Skin of body (tissue), 2 donors: ENCODE results near the gene CEP85L. TPM values are rescaled to one million over a fixed set of nuclear protein-coding genes. Genes with fewer than 3 reads are reported as not detected.

Experiments
- DNase-seq: peaks from one replicate; lab custom pipeline; 2025; lab: John Stamatoyannopoulos, UW
- total RNA-seq: library from RNA; depleted of rRNA; stranded (reverse); fragments of >200 nt; gene quantifications from one replicate; pipeline ENCODE4 v1.2.3, GENCODE V29; 2014

Gene CEP85L
- total RNA-seq, 1 donor from 2014 or later = 21.9 TPM

GRCh38 chr6:118502169-118502568, 149.2 kb downstream of the CEP85L start:
- no peak for DNase-seq

GRCh38 chr6:118501765-118502164, 149.6 kb downstream of the CEP85L start:
- no peak for DNase-seq

GRCh38 chr6:118501099-118501498, 150.3 kb downstream of the CEP85L start:
- DNase-seq = no peak

GRCh38 chr6:118500130-118501015, 151.0 kb downstream of the CEP85L start:
- no peak for DNase-seq

- no peak for DNase-seq
Observed at GRCh38 chr6:118495485-118496280, 155.7 kb downstream of the CEP85L start.

- DNase-seq = no peak
Observed at GRCh38 chr6:118494091-118494490, 157.3 kb downstream of the CEP85L start.

GRCh38 chr6:118489990-118490389, 161.4 kb downstream of the CEP85L start:
- no peak for DNase-seq

GRCh38 chr6:118488631-118489030, 162.8 kb downstream of the CEP85L start:
- no peak for DNase-seq

- no peak for DNase-seq
Observed at GRCh38 chr6:118485601-118486550, 165.5 kb downstream of the CEP85L start.

GRCh38 chr6:118476551-118476950, 174.8 kb downstream of the CEP85L start:
- no peak for DNase-seq

- no peak for DNase-seq
Observed at GRCh38 chr6:118473266-118473665, 178.1 kb downstream of the CEP85L start.

- no peak for DNase-seq
Observed at GRCh38 chr6:118469468-118469867, 181.9 kb downstream of the CEP85L start.

- DNase-seq = no peak
Observed at GRCh38 chr6:118468682-118469465, 182.5 kb downstream of the CEP85L start.

GRCh38 chr6:118467181-118467580, 184.2 kb downstream of the CEP85L start:
- no peak for DNase-seq

GRCh38 chr6:118464620-118465019, 186.8 kb downstream of the CEP85L start:
- DNase-seq = no peak

- no peak for DNase-seq
Observed at GRCh38 chr6:118460958-118461470, 190.4 kb downstream of the CEP85L start.

GRCh38 chr6:118456982-118457381, 194.4 kb downstream of the CEP85L start:
- no peak for DNase-seq

- DNase-seq = no peak
Observed at GRCh38 chr6:118451839-118452238, 199.6 kb downstream of the CEP85L start.

GRCh38 chr6:118444796-118445195, 206.6 kb downstream of the CEP85L start:
- DNase-seq = no peak

- DNase-seq = no peak
Observed at GRCh38 chr6:118436482-118436881, 214.9 kb downstream of the CEP85L start.
